Panc1 (cell line): ENCODE data around the gene AFF4. TPM values are rescaled to one million over a fixed set of nuclear protein-coding genes. Genes with fewer than 3 reads are reported as not detected.

ENCODE experiments used
- ATAC-seq: fragments of 200-7000 bp; cut with Tn5 transposase; 2 replicates; pipeline ENCODE4 v1.9.1; 2020; ENCODE audit warnings: mild to moderate bottlenecking, moderate library complexity
- BruUV-seq: library from RNA; stranded (reverse); fragments of 400-500 nt; replicated peaks from 2 replicates; lab custom pipeline; 2021; lab: Mats Ljungman, UMichigan
- CTCF ChIA-PET: fragments of 300-600 bp; sonication (Branson Sonifier 250); formaldehyde crosslinking; loops from one replicate; lab custom pipeline; 2022; ENCODE audit warnings: antibody characterized with exemption; lab: Charles Lee
- POLR2A ChIA-PET: fragments of 300-600 bp; sonication (Branson Sonifier 250); formaldehyde crosslinking; loops from one replicate; lab custom pipeline; 2022; ENCODE audit warnings: antibody characterized with exemption; lab: Charles Lee
- DNase-seq: peaks from one replicate; pipeline ENCODE4 v3.0.0-alpha.2; 2010; ENCODE audit warnings: low read depth, low spot score
- H3K27ac ChIP-seq: 2 replicates; pipeline ENCODE4 v1.5.1; 2011; ENCODE audit warnings: mild to moderate bottlenecking, low read length, inconsistent platforms
- H3K27me3 ChIP-seq: fragments of 200-500 bp; sonication (Bioruptor generic); 2 replicates; pipeline ENCODE4 v1.6.0; 2014; ENCODE audit warnings: low read length, inconsistent platforms; ENCODE audit not compliant: control insufficient read depth, insufficient read depth
- H3K36me3 ChIP-seq: fragments of 200-500 bp; sonication (Bioruptor generic); 2 replicates; pipeline ENCODE4 v1.5.1; 2014; ENCODE audit warnings: inconsistent platforms, mild to moderate bottlenecking, low read length, moderate library complexity; ENCODE audit not compliant: control insufficient read depth, insufficient read depth
- H3K4me1 ChIP-seq: 2 replicates; pipeline ENCODE4 v1.5.1; 2011; ENCODE audit warnings: inconsistent platforms, mild to moderate bottlenecking, low read length, moderate library complexity; ENCODE audit not compliant: control insufficient read depth, insufficient read depth
- H3K4me3 ChIP-seq, 2 experiments: 2 replicates each; pipeline ENCODE4 v1.5.1; 2011 to 2012; ENCODE audit warnings: low read depth in 2 of 2, low read length in 2 of 2, mild to moderate bottlenecking in 2 of 2, inconsistent platforms in 1 of 2, moderate library complexity in 1 of 2
- H3K9me3 ChIP-seq: fragments of 200-500 bp; sonication (Bioruptor generic); 2 replicates; pipeline ENCODE4 v1.5.1; 2014; ENCODE audit warnings: low read depth, mild to moderate bottlenecking, inconsistent platforms, low read length, moderate library complexity; ENCODE audit not compliant: control insufficient read depth, insufficient read depth
- POLR2AphosphoS5 ChIP-seq: IDR thresholded peaks from 2 replicates; pipeline ENCODE4 v1.6.1; 2012; ENCODE audit warnings: mild to moderate bottlenecking, low read depth, low read length, moderate library complexity
- REST ChIP-seq, 2 experiments: IDR thresholded peaks; 2 replicates each; pipeline ENCODE4 v1.6.1; 2011 to 2012; ENCODE audit warnings: low read depth in 2 of 2, control low read depth in 1 of 2, low read length in 1 of 2, mild to moderate bottlenecking in 1 of 2, moderate library complexity in 1 of 2; ENCODE audit not compliant: insufficient read depth in 1 of 2
- SIN3A ChIP-seq: IDR thresholded peaks from 2 replicates; pipeline ENCODE4 v1.6.1; 2012; ENCODE audit warnings: low read depth, mild to moderate bottlenecking, low read length, moderate library complexity, borderline replicate concordance; ENCODE audit not compliant: insufficient read depth
- TCF7L2 ChIP-seq: IDR thresholded peaks from 2 replicates; pipeline ENCODE4 v1.6.1; 2011; ENCODE audit warnings: mild to moderate bottlenecking, low read depth, low read length, inconsistent platforms
- in situ Hi-C: cut with HindIII; loops from 2 replicates; pipeline ENCODE4 v1.10.0; 2016; ENCODE audit warnings: low sequenced_read_pairs, low pct_unique_long_range_greater_than_20kb
- intact Hi-C: fragments of 100-400 bp; cut with micrococcal nuclease; formaldehyde crosslinking; loops from one replicate; pipeline ENCODE4 v1.10.0; 2022; ENCODE audit not compliant: unreplicated experiment
- total RNA-seq: library from RNA; stranded (reverse); gene quantifications from one replicate; pipeline ENCODE4 v1.2.1, GENCODE V29; 2021; ENCODE audit not compliant: unreplicated experiment
- TF ChIP-seq, protein P1 (sequence below): fragments of 450-650 bp; IDR thresholded peaks from 2 replicates; pipeline ENCODE4 v1.5.1; 2017; ENCODE audit warnings: mild to moderate bottlenecking

The AFF4 gene
- total RNA-seq, 1 experiment from 2014 or later, result 78.3 TPM

GRCh38 chr5:132873930-132874271 is 89.5 kb downstream of the AFF4 start:
- TF ChIP-seq POLR2AphosphoS5 (no peak), REST (IDR thresholded peaks at IDR 0.05; ENCODE audit: insufficient read depth in 1 of 2, low read depth in 2 of 2, low read length in 1 of 2) (no peak), SIN3A (no peak), TCF7L2 (no peak)
- TF ChIP-seq, protein P1, sequence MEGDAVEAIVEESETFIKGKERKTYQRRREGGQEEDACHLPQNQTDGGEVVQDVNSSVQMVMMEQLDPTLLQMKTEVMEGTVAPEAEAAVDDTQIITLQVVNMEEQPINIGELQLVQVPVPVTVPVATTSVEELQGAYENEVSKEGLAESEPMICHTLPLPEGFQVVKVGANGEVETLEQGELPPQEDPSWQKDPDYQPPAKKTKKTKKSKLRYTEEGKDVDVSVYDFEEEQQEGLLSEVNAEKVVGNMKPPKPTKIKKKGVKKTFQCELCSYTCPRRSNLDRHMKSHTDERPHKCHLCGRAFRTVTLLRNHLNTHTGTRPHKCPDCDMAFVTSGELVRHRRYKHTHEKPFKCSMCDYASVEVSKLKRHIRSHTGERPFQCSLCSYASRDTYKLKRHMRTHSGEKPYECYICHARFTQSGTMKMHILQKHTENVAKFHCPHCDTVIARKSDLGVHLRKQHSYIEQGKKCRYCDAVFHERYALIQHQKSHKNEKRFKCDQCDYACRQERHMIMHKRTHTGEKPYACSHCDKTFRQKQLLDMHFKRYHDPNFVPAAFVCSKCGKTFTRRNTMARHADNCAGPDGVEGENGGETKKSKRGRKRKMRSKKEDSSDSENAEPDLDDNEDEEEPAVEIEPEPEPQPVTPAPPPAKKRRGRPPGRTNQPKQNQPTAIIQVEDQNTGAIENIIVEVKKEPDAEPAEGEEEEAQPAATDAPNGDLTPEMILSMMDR, result no peak
- ATAC-seq (no peak), DNase-seq (no peak)
- CTCF ChIA-PET, result no interaction called here
- intact Hi-C loops, result no loop called here
- POLR2A ChIA-PET, result interaction anchor here (0.6 kb wide), 1 partner anchor 107 kb away, joined by 4 read pairs; no protein-coding TSS in a partner anchor
- in situ Hi-C loops, result no loop called here
- Histone ChIP-seq H3K36me3 (peaks cover 5% of the 10 kb centered on the region), H3K4me3 (no peak overlapping the region), H3K4me1 (no peaks in the 10 kb centered on the region), H3K9me3 (no peaks in the 10 kb centered on the region), H3K27ac (no peak overlapping the region), H3K27me3 (no peaks in the 10 kb centered on the region)
- BruUV-seq, result no TSS peak

- peaks cover 7% of the 10 kb centered on the region for H3K36me3 ChIP-seq
- POLR2A ChIA-PET, result no interaction called here
- intact Hi-C loops, result no loop called here
- no peak for ATAC-seq
- H3K27me3 ChIP-seq, result no peaks in the 10 kb centered on the region
- in situ Hi-C loops, result no loop called here
- no peak within 1 kb of the TSS for H3K27ac ChIP-seq
- CTCF ChIA-PET, result no interaction called here
- H3K9me3 ChIP-seq, result no peaks in the 10 kb centered on the region
- DNase-seq, result no peak
- BruUV-seq, result no TSS peak
- no peak within 1 kb of the TSS for H3K4me3 ChIP-seq
- TF ChIP-seq, protein P1, result no peak
- no peak for TF ChIP-seq TCF7L2
- TF ChIP-seq SIN3A, result no peak
- no peak for TF ChIP-seq POLR2AphosphoS5
- no peak for TF ChIP-seq REST (IDR thresholded peaks at IDR 0.05; ENCODE audit: insufficient read depth in 1 of 2, low read depth in 2 of 2, low read length in 1 of 2)
- H3K4me1 ChIP-seq, result peaks cover 4% of the 10 kb centered on the region; the same call in 1 of the 2 replicates
These were observed 90.1 kb downstream of the AFF4 start, which contains the start of gene LEAP2 for GRCh38 chr5:132873119-132873929. Gene LEAP2 (plus strand): TSS chr5:132873668. CDS start chr5:132873695, 27 bp downstream.
